Suprapubic skin (tissue), 4 donors: ENCODE results near the gene VPS37B. TPM values are rescaled to one million over a fixed set of nuclear protein-coding genes. Genes with fewer than 3 reads are reported as not detected.

Source experiments
- DNase-seq, 2 donors: peaks; one replicate each; pipeline ENCODE4 v3.0.0-alpha.2; 2019; ENCODE audit warnings: low spot score in 2 of 2
- H3K27ac ChIP-seq: fragments of 200-600 bp; sonication (generic); one replicate; pipeline ENCODE4 v1.5.1; 2019
- H3K27me3 ChIP-seq: fragments of 200-600 bp; sonication (generic); one replicate; pipeline ENCODE4 v1.5.1; 2019
- H3K36me3 ChIP-seq: fragments of 200-600 bp; sonication (generic); one replicate; pipeline ENCODE4 v1.5.1; 2019
- H3K4me1 ChIP-seq: fragments of 200-600 bp; sonication (generic); one replicate; pipeline ENCODE4 v1.5.1; 2019
- H3K4me3 ChIP-seq: fragments of 200-600 bp; sonication (generic); one replicate; pipeline ENCODE4 v1.5.1; 2019; ENCODE audit warnings: mild to moderate bottlenecking
- H3K9me3 ChIP-seq: fragments of 200-600 bp; sonication (generic); one replicate; pipeline ENCODE4 v1.5.1; 2019
- CTCF ChIP-seq, 2 donors: fragments of 200-600 bp in 1 of 2; fragments of 450-650 bp in 1 of 2; sonication (generic) in 1 of 2; IDR thresholded peaks; one replicate each; pipeline ENCODE4 v1.5.1; 2016 to 2019; ENCODE audit warnings: antibody characterized with exemption in 2 of 2, mild to moderate bottlenecking in 1 of 2, moderate library complexity in 1 of 2
- EP300 ChIP-seq: sonication (generic); formaldehyde crosslinking; IDR thresholded peaks from one replicate; pipeline ENCODE4 v1.6.1; 2017; ENCODE audit warnings: antibody characterized with exemption
- POLR2A ChIP-seq, 2 donors: fragments of 450-650 bp; IDR thresholded peaks; one replicate each; pipeline ENCODE4 v1.6.1; 2017; ENCODE audit warnings: antibody characterized with exemption in 2 of 2, mild to moderate bottlenecking in 2 of 2, moderate library complexity in 2 of 2
- POLR2AphosphoS5 ChIP-seq, 3 donors: sonication (generic); formaldehyde crosslinking; IDR thresholded peaks; one replicate each; pipeline ENCODE4 v1.6.1; 2017; ENCODE audit warnings: antibody characterized with exemption in 3 of 3
- WGBS: methylation state at CpG from one replicate; pipeline ENCODE4 v1.1.5; 2018; 5-methylcytosine and 5-hydroxymethylcytosine counted together
- total RNA-seq, 4 donors: library from RNA; depleted of rRNA; stranded (reverse); fragments of >200 nt; gene quantifications; one replicate each; pipeline ENCODE4 v1.1.0, GENCODE V29; 2016

The VPS37B gene
- total RNA-seq, 4 donors from 2014 or later, result 42.0 to 67.1 (median 63.0) TPM

- H3K9me3 ChIP-seq, result no peaks in the 10 kb centered on the region
- H3K27ac ChIP-seq, result no peak overlapping the region
- no peak for DNase-seq
- no peaks in the 10 kb centered on the region for H3K27me3 ChIP-seq
- TF ChIP-seq POLR2A (IDR thresholded peaks at IDR 0.05), result no peak
- no peak for TF ChIP-seq EP300
- TF ChIP-seq CTCF (IDR thresholded peaks at IDR 0.05), result no peak
- TF ChIP-seq POLR2AphosphoS5 (IDR thresholded peaks at IDR 0.05), result no peak
- H3K36me3 ChIP-seq, result peaks cover 9% of the 10 kb centered on the region
- WGBS, result 87% methylated on average over 7 of the region's 16 CpGs
- peaks cover 40% of the 10 kb centered on the region for H3K4me1 ChIP-seq
- no peak overlapping the region for H3K4me3 ChIP-seq
Measured at GRCh38 chr12:122847921-122848421, 48.0 kb downstream of the VPS37B start.

GRCh38 chr12:122847516-122847836, 48.4 kb downstream of the VPS37B start:
- Histone ChIP-seq H3K4me1 (peaks cover 35% of the 10 kb centered on the region), H3K27ac (no peak overlapping the region), H3K27me3 (no peaks in the 10 kb centered on the region), H3K9me3 (no peaks in the 10 kb centered on the region), H3K4me3 (no peak overlapping the region), H3K36me3 (peaks cover 9% of the 10 kb centered on the region)
- WGBS, result 83% methylated on average over 4 of the region's 5 CpGs
- DNase-seq, result peak in 1 of 2 donors; percentile 67
- no peak for TF ChIP-seq EP300
- TF ChIP-seq POLR2AphosphoS5 (IDR thresholded peaks at IDR 0.05), result no peak
- TF ChIP-seq CTCF (IDR thresholded peaks at IDR 0.05), result no peak
- TF ChIP-seq POLR2A (IDR thresholded peaks at IDR 0.05), result no peak

GRCh38 chr12:122846622-122847515, 49.1 kb downstream of the VPS37B start:
- Histone ChIP-seq H3K27ac (no peak overlapping the region), H3K36me3 (peaks cover 9% of the 10 kb centered on the region), H3K9me3 (no peaks in the 10 kb centered on the region), H3K4me3 (no peak overlapping the region), H3K4me1 (peaks cover 35% of the 10 kb centered on the region), H3K27me3 (no peaks in the 10 kb centered on the region)
- peak in 1 of 2 donors; percentile 69 for DNase-seq
- WGBS, result 95% methylated on average over 10 of the region's 27 CpGs
- no peak for TF ChIP-seq POLR2A (IDR thresholded peaks at IDR 0.05)
- no peak for TF ChIP-seq POLR2AphosphoS5 (IDR thresholded peaks at IDR 0.05)
- TF ChIP-seq CTCF (IDR thresholded peaks at IDR 0.05), result no peak
- no peak for TF ChIP-seq EP300

GRCh38 chr12:122845865-122846621, 49.9 kb downstream of the VPS37B start:
- no peaks in the 10 kb centered on the region for H3K27me3 ChIP-seq
- no peak for TF ChIP-seq CTCF (IDR thresholded peaks at IDR 0.05)
- no peak for TF ChIP-seq POLR2A (IDR thresholded peaks at IDR 0.05)
- TF ChIP-seq POLR2AphosphoS5 (IDR thresholded peaks at IDR 0.05), result no peak
- no peak for TF ChIP-seq EP300
- H3K4me3 ChIP-seq, result no peak overlapping the region
- no peak for DNase-seq
- H3K36me3 ChIP-seq, result peaks cover 9% of the 10 kb centered on the region
- H3K27ac ChIP-seq, result peak overlapping the region; percentile 8
- H3K4me1 ChIP-seq, result peaks cover 34% of the 10 kb centered on the region
- H3K9me3 ChIP-seq, result no peaks in the 10 kb centered on the region
- 38% methylated on average over 10 of the region's 14 CpGs for WGBS
